Stimulated activated CD4-positive, alpha-beta T cell treated with anti-CD3 and anti-CD28 coated beads, Interleukin-1b, Interleukin-23, amount 100 ng/mL, for 1 hour (primary cell): ENCODE results near the gene PARD3B.

Experiments
- DNase-seq, 2 donors: peaks; one replicate each; pipeline ENCODE4 v3.0.0-alpha.2; 2020; ENCODE audit warnings: low read depth in 2 of 2

PARD3B gene

DNA sequence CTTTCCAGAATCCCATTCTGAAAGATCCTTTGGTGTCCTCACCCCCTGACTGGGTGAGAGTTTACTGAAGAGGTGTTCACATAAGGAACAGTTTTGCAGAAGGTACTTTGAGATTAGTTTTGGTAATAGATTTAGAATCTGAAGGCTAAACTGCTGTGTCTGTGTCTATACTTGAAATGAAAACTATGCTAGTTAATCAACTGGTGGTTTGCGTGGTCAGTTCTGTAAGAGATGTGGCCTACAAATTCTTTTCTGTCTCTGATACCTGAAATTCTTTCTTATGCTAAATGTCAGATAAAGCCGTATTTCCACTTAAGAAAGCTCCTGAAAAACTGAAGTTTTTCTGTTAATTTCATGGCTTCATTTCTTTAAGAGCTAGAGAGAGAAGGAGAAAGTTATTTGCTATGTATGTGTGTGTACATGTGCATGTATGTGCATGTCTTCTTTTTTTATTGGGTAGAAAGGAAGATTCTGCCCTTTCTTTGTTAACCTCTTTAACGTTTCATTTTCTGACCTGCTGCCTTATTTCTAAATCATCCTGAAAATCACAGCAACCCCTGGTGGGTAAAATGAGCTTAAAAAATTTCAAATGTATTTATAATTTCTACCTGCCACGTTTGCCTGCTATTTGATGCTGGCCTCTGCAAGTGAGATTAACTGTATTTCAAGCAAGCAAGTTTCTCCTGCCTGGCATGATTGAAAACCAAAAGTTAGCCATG, 585.0 kb downstream of the PARD3B start:
- DNase-seq = no peak

DNA sequence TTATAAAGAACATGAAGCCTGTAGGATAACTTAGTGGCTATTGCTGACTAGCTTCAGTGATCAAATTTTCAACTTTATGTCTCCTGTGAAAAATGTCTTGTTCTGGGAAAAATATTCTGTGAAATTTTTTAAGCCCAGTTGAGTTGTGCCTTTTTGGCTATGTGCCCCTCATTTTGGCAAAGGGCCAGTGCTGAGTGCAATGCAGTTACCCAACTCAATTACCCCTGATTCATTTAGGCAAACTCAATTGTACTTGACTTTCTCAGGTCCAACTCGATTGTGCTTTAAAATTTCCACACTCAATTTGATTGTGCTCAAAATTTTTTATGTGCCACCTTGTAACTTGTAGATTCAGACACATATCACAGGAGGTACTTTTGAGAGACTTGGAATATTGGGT, 588.3 kb downstream of the PARD3B start:
- DNase-seq = no peak

DNA sequence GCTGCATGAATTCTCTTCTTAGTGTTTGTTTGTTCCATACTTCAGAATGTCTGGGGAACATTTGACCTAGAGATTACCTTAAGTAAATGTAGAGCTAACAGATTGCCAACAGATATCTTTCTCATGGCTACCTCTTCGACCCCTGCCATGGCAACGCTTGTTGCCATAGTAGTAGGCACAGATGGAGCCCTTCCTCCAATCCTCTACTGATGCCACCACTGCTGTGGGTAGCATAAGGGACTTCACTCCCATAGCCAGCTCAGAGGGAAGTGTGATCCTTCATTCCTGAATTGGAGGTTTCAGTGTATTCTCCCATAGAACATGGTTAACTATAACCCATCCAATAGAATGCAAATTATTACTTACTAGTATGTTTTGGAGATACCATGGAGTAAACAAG, 593.5 kb downstream of the PARD3B start:
- DNase-seq = no peak

DNA sequence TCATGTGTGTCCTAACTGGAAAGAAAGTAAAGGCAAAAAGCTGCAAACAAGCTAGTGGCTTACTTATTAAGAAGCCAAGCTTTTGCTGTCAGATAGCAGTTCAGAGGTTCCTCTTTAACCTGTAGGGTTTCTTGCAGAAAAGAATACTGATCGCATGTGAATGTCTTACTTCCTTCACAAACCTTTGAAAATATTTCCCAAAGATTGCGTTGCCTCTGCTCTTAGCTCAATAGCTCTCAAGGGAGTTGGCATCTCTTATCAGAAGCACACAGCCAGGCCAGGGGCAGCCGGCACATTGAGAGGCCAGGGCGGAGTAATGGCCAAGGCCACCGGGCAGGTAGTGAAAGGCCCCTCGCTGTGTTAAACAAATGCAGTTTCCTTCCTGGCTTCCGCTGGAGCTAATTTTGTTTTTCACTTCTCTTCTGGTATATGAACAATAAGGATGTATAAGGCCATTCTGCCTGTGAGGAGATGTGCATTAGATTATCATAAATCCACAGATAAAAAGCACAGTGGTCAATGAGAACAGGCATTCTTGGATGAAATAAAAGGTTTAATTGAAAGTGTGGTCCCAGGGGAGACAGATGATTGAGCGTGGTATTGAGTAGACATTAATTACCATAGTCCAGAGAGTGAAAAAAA, 594.7 kb downstream of the PARD3B start:
- DNase-seq = no peak

DNA sequence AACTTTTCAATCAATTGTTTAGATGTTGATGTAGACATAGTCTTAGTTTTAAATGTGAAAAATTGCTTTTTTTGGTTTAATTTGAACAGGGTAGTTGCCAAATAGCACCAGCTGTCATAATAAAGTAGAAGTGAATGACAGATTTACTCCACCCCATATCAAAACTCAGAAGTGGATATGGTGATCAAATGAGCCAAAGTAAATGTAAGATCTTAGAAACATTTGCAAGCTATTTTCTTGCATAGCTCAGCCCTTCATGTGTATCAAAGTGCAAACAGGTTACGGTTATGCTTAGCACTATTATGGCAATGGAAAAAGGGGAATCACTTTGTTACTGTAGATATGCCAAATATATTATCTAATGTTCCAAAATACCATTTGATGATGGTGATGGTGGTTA, 596.1 kb downstream of the PARD3B start:
- no peak for DNase-seq

DNA sequence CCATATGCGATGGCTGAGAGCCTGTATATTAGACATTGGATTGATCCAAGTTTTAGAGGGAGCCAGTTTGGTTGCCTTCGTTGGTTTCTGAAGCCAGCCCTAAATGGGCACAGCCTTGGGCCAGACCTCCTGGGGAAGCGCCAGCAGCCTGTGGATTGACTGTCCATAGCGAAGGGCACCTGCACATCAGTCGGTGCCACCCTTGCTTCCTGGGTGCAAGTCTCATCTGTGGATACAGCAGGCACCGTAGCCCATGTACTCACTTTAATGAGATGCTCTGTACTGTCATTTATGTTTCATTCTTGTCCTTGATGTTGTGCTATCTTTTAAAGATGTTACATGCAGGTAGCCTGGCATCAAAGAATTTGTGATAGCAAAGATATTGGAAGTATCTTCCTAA, 600.6 kb downstream of the PARD3B start:
- DNase-seq = no peak

DNA sequence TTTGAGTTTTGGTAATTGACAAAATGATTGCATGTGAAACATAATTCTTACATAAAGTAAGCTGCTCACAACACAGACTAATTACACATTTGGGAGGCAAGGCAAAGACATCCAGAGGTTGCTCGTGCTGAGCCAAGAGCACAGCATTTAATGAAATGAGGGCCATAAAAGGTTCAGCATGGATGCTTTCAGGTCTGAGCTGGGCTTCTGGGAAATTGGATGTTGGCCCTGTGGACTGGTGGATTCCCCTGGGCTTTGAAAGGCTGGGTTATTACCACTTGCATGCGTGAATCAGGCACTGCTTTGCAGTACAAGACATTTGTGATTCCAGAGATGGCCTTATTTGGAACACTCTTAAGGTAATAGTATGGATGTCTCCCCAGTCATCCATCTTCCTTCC, 603.5 kb downstream of the PARD3B start:
- no peak for DNase-seq

DNA sequence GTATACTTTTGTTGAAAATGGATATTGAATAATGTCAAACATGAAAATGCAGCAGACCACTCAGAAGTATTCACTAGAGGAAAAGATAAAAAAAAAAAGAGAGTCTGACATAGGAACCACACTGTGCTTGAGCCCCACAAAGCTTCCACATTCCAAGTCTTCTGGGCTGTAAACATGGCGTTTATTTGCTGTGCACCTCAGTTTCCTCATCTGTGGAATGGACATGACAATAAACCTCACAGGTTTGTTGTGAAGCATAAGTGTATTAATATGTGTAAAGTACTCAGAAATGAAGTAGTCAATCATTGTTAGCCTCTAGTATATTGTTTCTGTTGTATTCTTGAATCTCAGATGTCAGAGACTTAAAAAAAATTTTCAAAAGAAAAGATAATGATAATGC, 611.2 kb downstream of the PARD3B start:
- no peak for DNase-seq

DNA sequence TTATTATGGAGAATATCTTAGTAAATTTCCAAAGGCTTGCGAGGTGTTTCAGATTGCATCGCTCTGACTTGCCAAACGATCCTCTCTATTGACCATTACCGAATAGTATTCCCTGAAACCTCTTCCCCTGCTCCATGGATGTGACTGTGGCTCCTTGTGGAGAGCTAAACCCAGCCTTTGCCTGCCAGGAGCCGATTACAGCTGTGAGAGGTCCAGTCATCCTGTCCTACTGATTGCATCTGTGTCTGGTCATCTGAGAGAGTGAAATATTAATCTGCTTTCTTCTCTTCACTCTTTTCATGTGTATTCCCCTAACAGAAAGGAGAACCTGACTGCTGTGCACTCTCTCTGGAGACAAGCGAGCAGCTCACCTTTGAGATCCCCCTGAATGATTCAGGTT, 613.1 kb downstream of the PARD3B start:
- DNase-seq = no peak

DNA sequence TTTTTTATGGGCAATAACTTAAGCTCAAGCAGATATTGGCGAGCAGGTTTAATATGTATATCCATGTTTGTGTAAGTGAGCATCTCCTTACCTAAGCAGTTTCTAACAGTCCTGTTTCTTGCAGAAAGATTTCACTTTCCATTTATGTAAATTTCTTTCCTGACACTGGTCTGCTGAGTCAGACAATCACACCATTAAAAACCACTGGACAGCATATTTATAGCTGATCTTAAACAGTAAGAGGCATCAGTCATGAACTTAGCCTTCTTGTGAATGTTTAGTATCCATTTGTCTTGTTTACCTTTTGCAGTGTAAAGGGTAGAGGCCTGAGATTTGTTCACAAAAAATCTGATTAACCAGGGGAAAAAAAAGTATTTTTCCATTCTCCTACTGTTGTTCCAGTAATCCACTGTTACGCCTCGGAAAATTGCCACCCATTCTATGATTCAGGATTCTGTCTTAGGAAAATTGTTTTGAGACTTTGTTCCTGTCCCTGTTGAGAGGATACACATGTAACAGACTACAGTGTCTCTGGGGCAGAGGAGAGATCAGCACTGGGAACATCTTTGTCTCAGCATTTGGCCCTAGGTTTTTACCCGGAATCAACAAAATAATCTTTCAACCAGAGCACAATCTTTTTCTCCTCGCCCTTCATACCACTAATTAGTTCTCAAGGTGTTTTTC, 616.0 kb downstream of the PARD3B start:
- no peak for DNase-seq

DNA sequence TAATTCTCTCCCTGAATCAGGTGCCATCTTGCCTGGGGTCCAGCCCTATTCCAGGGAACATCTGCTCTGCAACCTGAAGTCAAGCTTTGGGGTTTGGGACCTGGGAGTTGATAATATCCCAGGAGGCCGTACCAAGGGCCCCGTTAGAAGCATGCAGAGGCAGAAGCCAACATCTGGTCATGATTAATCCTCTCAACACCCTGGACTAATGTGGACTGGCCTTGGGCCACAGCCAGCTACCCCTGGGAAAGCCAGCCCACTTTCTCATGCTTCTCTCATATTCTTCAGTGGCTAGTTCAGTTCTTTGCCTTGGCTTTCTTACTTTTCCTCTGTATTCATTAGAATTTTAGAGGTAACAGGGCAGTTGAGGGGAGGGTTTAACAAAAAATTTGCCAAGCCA, 621.5 kb downstream of the PARD3B start:
- DNase-seq = no peak

DNA sequence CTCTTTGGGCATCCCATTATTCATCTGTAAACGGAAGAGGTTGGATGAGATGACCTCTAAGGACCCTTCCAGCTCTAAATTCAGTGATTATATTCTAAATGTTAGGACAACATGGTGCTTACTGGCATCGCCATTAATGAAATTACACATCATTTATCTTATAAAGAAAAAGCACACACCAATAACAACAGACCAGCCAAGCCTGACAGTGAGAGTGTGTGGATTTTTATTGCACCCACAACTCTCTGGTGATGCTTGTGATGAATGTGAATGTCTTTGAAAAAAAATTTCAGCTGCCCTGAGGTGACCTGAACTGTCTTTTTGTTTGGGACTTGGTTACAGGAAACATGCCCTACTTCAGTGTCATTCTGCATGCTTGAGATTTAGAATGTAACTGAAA, 623.7 kb downstream of the PARD3B start:
- no peak for DNase-seq

DNA sequence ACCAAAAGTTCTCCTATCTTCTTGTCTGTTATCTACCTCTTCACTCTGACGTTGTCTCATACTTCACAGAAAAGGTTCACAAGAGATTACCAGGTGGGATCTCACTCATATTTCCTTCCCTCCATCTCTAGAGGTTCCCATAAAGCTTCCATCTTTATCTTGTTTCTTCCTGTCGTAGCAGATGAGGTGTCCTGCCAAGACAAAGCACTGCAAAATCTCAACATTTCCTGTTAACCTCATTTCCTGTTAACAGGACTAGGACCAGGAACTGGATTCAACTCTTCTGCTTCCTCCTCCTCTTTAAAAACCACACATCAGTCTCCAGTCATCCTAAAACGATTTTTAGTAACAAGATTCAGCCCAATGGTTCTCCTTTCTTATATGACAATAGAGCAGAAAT, 624.2 kb downstream of the PARD3B start:
- no peak for DNase-seq

DNA sequence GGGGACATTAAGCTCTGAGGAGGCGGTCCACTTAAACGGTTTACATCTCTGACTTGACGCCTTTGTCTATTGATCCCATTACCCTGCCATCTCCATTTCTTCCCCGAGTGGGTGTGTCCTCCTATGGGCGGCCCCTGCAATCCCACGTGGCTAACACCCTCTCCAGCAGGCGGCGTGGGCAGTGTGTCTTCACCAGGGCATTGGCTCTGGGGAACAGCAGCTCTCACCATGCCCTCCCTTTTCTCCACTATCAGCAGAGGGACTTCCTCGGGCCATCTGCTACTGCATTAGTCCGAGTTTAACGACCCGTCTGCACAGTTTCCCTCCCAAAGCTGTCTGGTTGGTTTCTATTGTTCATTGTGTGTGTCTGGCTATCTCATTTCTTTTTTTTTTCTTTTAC, 625.1 kb downstream of the PARD3B start:
- DNase-seq = no peak

DNA sequence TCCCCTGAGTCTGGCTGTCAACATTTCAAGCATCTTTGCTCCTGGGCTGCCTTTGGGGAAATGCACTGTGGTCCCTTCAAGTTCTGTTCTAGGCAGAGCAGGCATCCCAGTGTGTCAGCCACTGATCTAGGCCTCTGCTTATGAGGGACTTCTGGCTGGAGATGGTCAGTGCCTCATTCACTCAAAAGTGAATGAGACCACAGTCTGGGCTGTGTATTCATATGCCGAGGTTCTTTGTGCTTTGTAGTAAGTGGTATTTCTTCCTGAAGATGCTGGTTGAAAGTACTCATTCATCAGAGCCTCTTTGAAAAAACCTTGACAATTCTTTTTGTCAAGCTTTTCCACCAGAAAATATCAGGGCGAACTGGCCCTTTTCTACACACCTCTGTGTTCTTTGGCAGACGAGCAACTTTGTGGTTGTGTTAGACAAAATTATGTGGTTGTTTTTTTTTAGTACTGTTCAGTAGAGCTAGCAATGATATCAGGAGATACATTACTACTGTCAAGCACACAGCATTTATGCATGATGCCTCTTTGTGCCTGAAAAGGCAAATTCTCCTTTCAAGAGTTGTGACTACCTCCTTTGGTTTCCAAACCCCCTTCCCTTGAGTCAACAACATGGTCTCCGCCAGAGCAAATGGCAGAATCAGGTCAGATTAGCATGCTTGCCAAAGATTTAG, 626.1 kb downstream of the PARD3B start:
- DNase-seq = no peak

DNA sequence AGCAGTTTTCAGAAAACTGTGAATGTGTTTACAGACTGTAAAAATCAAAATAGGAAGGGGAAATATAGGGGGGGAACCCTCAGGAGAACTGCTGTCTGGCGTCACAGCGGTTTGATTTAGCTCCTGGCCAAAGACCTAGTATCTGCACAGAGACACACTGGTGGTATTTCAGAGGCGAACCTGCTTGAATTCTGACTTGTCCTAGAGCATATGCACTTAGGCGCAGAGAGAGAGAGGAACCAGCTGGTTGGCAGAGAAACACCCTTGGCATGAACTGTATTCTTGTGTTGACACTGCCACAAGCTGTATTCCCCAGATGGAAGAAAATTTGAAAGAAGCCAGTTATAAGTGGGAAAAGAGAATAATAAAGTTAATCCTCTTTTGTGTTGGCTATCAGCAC, 630.6 kb downstream of the PARD3B start:
- no peak for DNase-seq

DNA sequence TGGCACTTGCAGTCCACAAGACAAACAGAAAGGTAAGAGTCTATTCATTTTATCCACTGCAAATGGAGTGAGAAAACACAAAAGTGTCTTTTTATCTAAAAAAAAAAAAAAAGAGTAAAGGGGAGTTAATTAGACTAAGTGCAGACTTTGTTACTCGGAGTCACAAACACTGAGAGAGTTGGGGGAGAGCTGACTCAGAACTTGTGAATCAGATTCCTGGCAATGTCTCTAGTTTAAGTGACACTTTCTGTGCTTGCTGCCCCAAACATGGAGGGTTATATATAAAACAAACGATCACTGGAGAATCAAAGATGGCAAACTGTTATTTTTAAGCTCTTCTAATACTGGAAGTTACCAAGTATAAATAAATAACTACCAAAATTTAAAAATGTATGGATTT, 631.3 kb downstream of the PARD3B start:
- no peak for DNase-seq

DNA sequence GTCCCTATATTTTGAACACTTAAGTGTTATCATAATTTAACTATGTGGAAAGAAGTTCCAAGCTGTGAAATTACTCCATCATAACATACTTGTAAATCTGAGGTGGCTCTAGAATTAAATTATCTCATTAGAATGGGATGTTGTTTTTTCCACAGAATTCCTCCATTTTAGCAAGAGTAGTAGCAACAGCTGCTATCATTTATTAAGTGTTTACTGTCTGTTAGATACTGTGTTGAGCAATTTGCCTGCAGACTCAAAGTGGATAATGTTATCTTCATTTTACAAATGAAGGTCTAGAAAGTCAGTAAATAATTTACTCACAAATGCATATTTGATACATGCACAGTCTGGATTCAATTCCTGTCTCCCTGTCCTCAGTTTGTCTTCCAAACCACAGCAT, 632.3 kb downstream of the PARD3B start:
- DNase-seq = no peak

DNA sequence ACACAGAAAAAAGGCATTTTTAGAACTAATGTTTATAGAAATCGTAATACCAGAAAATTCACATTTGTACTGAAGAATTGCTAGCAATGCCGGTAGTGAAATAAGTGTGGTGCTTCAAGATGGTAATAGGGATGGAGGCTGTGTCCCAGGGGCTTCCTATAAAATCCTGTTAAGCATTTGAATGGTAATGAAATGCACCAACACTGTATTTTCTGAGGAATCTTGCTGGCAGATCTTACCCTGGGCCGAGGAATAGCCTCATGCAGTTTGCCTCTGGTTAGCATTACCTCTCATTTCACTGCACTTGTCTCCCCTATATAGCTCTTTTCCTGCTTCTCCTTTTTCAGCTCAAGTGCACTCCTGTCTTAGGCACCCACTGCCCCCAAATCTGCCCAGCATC, 635.5 kb downstream of the PARD3B start:
- no peak for DNase-seq

DNA sequence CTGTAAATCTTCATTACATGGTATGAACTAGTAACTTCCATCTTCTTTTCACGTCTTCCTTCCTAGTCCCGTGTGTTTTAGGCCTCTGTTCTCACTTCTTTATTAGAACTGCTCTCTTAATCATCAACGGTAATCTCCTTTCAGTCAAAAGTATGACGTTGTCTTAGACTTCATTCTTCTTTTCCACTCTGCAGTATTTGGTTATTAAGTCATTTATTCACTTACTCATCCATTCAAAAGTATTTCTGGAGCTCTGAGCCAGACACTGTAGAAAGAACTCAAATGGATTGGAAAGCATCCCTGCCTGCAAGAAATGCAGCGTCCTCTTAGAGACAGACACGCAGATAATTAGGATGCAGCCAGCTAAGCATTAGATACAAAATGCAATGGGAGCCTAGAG, 642.5 kb downstream of the PARD3B start:
- no peak for DNase-seq

DNA sequence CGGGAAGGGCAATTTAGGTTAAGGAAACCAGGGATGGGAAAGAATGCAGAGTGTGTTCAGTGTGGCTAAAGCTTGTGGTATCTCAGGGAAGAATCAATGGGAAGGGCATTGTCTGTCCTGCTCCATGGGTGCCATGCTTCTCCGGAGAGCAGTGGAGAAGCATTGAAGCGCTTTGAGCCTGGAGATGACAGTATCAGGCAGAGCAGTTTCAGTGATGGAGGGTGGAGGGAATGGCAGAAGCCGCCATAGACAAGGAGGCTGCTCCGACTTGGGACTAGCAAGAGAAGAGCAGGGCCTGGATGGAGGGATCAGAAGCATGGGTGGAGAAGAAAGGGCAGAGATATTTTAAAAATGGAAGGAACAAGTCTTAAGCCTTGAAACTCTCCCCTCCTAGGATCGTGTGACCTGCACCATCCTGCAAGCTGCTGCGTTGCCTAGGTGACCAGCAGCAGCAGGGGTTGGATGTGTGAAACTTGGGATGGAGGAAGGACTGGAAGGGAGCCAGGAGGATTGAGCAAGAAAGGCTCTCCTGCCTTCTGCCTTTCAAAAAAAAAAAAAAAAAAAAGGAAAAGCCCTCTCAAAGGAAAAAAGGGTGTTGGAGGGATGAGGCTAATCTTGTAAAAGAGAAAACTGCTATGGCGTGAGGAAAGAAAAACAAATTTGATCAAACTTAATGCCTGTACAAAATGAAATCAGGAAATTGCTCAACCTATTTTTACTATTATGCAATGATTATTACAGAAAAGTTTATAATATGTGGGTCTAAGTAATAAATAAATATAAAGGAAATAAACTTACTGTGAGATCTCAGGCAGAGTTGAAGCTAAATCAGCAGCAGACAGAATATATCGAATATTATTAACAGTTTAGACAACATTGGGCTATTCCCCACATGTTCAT, 643.2 kb downstream of the PARD3B start:
- no peak for DNase-seq

DNA sequence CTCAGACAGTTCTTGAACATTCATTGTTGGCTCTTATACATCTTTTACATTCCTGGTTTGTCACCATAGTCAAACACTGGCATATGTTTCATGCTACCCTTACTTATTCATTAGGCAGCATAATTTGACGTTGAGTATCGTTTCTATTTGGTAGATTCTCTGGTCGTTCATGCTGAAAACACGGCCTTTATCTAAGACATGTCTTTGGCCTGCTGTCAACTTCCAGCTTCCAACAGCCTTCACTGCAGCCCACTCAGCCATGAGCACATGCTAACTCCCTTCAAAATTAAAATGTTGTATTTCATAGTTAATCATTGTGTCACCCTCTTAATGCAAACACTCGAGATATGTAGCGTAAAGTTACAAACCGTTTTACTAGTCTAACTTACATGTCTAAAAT, 644.0 kb downstream of the PARD3B start:
- DNase-seq = no peak
